Psoas muscle (tissue), 8 donors: ENCODE measurements around the gene CDKAL1. TPM values are rescaled to one million over a fixed set of nuclear protein-coding genes. Genes with fewer than 3 reads are reported as not detected.

ENCODE experiments used
- ATAC-seq, 4 donors: fragments of 200-7000 bp; cut with Tn5 transposase; one replicate each; pipeline ENCODE4 v1.9.1; 2020; ENCODE audit warnings: moderate library complexity in 3 of 4, mild to moderate bottlenecking in 2 of 4
- DNase-seq, 2 donors: peaks; one replicate each; pipeline ENCODE4 v3.0.0-alpha.2; 2020
- H3K27ac ChIP-seq: fragments of 200-600 bp; one replicate; pipeline ENCODE4 v1.8.0; 2022
- H3K27me3 ChIP-seq, 3 donors: fragments of 200-600 bp in 1 of 3; one replicate each; pipeline versions ENCODE4 v1.6.1 to v1.8.0; 2013 to 2022; ENCODE audit warnings: low read length in 2 of 3, mild to moderate bottlenecking in 2 of 3, moderate library complexity in 1 of 3; ENCODE audit not compliant: insufficient read depth in 3 of 3
- H3K36me3 ChIP-seq, 2 donors: fragments of 200-600 bp in 1 of 2; one replicate each; pipeline versions ENCODE4 v1.6.1 to v1.8.0; 2013 to 2022; ENCODE audit warnings: low read depth in 1 of 2, mild to moderate bottlenecking in 1 of 2, moderate library complexity in 1 of 2; ENCODE audit not compliant: insufficient read depth in 1 of 2
- H3K4me1 ChIP-seq: fragments of 200-600 bp; one replicate; pipeline ENCODE4 v1.8.0; 2022
- H3K4me3 ChIP-seq: fragments of 200-600 bp; one replicate; pipeline ENCODE4 v1.8.0; 2022; ENCODE audit warnings: mild to moderate bottlenecking
- H3K9me3 ChIP-seq: fragments of 200-600 bp; one replicate; pipeline ENCODE4 v1.8.0; 2022
- WGBS, 3 donors: extraction: QIAGEN DNeasy Blood & Tissue Kit; methylation state at CpG; one replicate each; pipeline versions ENCODE4 v1.1.6 to v1.1.7; 2013; 5-methylcytosine and 5-hydroxymethylcytosine counted together
- intact Hi-C, 2 donors: fragments of 100-400 bp; cut with DNase I; formaldehyde crosslinking; loops; one replicate each; pipeline versions ENCODE4 v1.11.0 to v1.14.2; 2022
- polyA plus RNA-seq, 3 donors: library from polyadenylated mRNA; stranded (reverse); fragments of 200-250 nt; gene quantifications; one replicate each; pipeline ENCODE4 v1.2.3, GENCODE V29; 2013
- total RNA-seq, 4 donors: library from RNA; stranded (reverse); fragmentation: NEBNext Ultra II Directional in 2 of 4; extraction: Animal tissue kit (Norgen Biotek cat#: 25700) in 2 of 4; gene quantifications; one replicate each; pipeline versions ENCODE4 v1.2.1 to v1.2.4, GENCODE V29; 2021 to 2023
- TF ChIP-seq, protein P1 (sequence below): fragments of 200-600 bp; IDR thresholded peaks from one replicate; pipeline ENCODE4 v1.8.0; 2022; ENCODE audit warnings: antibody characterized with exemption
- donor health status: healthy with polysubstance abuse.
- donor health status: DM: no; HTN: no; CAD: no; lungs with moderate emphysema.
- donor health status: Bipolar disorder and iron deficiency.
- donor health status: healthy.
- donor health status: DM: yes; HTN: yes; CAD: no.
- donor health status: DM: no; HTN: no; CAD: no.
- donor health status: DM: no; HTN: no; CAD: no.
- donor health status: DM: yes; HTN: yes; CAD: no.

The CDKAL1 gene
- total and polyA plus RNA-seq, 7 donors, result 4.5 to 16.1 (median 12.9) TPM

DNA sequence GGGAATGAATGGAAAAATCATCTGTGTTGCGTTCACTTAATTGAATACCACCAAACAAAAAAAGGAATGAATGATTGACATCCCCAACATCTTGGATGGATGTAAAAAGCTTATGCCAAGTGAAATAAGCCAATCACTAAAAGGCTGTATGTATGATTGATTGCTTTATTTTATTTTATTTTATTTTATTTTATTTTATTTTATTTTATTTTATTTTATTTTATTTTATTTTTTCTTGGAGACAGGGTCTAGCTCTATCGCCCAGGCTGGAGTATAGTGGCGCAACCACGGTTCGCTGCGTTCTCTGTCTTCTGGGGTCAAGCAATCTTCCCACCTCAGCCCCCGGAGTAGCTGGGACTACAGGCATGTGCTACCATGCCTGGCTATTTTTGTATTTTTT, 263.3 kb downstream of the CDKAL1 start:
- 96 to 98% (median 97%) methylated on average over 7 of the region's 7 CpGs for WGBS, 3 donors
- TF ChIP-seq, protein P1, sequence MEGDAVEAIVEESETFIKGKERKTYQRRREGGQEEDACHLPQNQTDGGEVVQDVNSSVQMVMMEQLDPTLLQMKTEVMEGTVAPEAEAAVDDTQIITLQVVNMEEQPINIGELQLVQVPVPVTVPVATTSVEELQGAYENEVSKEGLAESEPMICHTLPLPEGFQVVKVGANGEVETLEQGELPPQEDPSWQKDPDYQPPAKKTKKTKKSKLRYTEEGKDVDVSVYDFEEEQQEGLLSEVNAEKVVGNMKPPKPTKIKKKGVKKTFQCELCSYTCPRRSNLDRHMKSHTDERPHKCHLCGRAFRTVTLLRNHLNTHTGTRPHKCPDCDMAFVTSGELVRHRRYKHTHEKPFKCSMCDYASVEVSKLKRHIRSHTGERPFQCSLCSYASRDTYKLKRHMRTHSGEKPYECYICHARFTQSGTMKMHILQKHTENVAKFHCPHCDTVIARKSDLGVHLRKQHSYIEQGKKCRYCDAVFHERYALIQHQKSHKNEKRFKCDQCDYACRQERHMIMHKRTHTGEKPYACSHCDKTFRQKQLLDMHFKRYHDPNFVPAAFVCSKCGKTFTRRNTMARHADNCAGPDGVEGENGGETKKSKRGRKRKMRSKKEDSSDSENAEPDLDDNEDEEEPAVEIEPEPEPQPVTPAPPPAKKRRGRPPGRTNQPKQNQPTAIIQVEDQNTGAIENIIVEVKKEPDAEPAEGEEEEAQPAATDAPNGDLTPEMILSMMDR, result no peak
- intact Hi-C loops, result no loop called here
- H3K9me3 ChIP-seq, result no peaks in the 10 kb centered on the region
- H3K4me3 ChIP-seq, result no peak overlapping the region
- no peak for DNase-seq
- H3K36me3 ChIP-seq, result no peaks in the 10 kb centered on the region
- no peaks in the 10 kb centered on the region for H3K4me1 ChIP-seq
- H3K27ac ChIP-seq, result no peak overlapping the region
- no peak for ATAC-seq
- H3K27me3 ChIP-seq, result no peaks in the 10 kb centered on the region

DNA sequence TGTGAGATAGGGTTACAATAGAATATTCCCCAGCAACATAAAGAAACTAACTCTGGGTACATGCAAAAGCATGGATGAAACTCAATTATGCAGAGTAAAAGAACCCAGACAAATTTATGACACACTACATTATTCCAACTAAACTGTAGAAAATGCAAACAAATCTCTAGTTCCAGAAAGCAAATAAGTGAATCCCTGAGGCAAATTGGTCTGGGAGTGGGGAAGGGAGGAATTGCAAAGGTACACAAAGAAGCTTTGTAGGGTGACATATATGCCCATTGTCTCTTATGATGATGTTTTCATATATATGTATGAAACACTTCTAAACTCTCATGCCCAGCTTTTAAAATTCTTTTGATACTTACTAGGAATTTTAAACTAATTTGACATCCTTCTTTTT, 266.0 kb downstream of the CDKAL1 start:
- H3K9me3 ChIP-seq, result no peaks in the 10 kb centered on the region
- TF ChIP-seq, protein P1, result no peak
- intact Hi-C loops, result no loop called here
- H3K4me3 ChIP-seq, result no peak overlapping the region
- H3K27me3 ChIP-seq, result no peaks in the 10 kb centered on the region
- no peaks in the 10 kb centered on the region for H3K36me3 ChIP-seq
- ATAC-seq, result no peak
- H3K27ac ChIP-seq, result no peak overlapping the region
- no peak for DNase-seq
- no peaks in the 10 kb centered on the region for H3K4me1 ChIP-seq

DNA sequence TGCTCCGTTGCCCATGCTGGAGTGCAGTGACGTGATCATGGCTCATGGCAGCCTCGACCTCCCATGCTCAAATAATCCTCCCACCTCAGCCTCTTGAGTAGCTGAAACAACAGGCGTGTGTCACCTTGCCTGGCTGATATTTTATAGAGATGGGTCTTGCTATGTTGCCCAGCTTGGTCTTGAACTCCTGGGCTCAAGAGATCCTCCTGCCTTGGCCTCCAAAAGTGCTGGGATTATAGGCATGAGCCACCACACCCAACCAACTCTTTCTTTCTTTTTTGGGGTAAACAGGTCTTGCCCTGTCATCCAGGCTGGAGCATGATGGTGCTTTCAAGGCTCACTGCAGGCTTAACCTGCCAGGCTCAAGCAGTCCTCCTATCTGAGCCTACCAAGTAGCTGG, 266.4 kb downstream of the CDKAL1 start:
- no peak overlapping the region for H3K27ac ChIP-seq
- H3K4me1 ChIP-seq, result no peaks in the 10 kb centered on the region
- H3K4me3 ChIP-seq, result no peak overlapping the region
- 87 to 93% (median 92%) methylated on average over 4 of the region's 4 CpGs for WGBS, 3 donors
- TF ChIP-seq, protein P1, result no peak
- intact Hi-C loops, result no loop called here
- DNase-seq (no peak), ATAC-seq (no peak)
- H3K36me3 ChIP-seq, result no peaks in the 10 kb centered on the region
- peaks cover under 1% of the 10 kb centered on the region for H3K9me3 ChIP-seq
- no peaks in the 10 kb centered on the region for H3K27me3 ChIP-seq

DNA sequence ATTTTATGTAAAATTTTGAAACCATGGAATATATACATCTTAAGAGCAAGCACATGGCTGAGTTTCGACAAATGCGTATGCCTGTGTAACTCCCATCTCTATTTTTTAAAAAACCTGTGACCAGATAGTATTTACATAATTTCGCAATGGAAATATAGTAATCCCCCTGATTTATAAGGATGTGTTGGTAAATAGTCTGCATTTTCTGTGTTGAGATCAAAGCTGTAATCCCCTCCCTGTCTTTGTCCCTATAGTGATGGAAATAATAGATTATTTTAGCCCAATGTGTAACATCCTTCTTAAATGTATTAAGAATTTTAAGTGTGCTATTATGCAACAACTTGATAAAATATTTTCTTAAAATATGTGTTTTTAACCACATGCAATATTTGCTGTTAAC, 267.3 kb downstream of the CDKAL1 start:
- Histone ChIP-seq H3K4me3 (no peak overlapping the region), H3K27me3 (no peaks in the 10 kb centered on the region), H3K9me3 (peaks cover 10% of the 10 kb centered on the region), H3K27ac (no peak overlapping the region), H3K36me3 (no peaks in the 10 kb centered on the region), H3K4me1 (no peaks in the 10 kb centered on the region)
- intact Hi-C loops, result no loop called here
- no peak for ATAC-seq
- TF ChIP-seq, protein P1, result no peak
- DNase-seq, result no peak
- 96 to 99% (median 97%) methylated on average over 3 of the region's 3 CpGs for WGBS, 3 donors

DNA sequence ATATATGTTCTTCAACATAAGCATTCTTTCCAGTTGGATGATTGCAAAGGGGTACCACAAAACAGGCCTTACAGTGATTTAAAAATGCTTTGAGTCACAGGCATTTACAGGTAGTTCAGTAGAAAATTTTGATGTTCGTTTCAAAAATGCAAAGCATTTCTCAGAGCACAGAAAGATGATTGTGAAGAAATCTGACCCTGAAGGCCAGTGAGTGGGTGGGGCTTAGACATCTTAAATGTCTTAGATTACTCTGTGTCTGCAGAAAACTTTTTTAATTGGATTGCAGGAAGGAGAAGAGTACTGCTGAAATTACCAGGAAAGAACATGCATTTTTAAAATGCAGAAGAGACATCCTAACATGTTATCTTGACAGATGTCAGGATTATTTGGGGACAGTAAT, 268.3 kb downstream of the CDKAL1 start:
- no peak overlapping the region for H3K4me3 ChIP-seq
- intact Hi-C loops, result no loop called here
- H3K36me3 ChIP-seq, result no peaks in the 10 kb centered on the region
- TF ChIP-seq, protein P1, result no peak
- no peak overlapping the region for H3K27ac ChIP-seq
- no peak for ATAC-seq
- DNase-seq, result no peak
- peaks cover 12% of the 10 kb centered on the region for H3K9me3 ChIP-seq
- H3K4me1 ChIP-seq, result no peaks in the 10 kb centered on the region
- WGBS, 3 donors, result 32 to 45% (median 37%) methylated on average over 1 of the region's 1 CpG
- no peaks in the 10 kb centered on the region for H3K27me3 ChIP-seq
